ENCODE data around the gene TMEM200B.

DNA sequence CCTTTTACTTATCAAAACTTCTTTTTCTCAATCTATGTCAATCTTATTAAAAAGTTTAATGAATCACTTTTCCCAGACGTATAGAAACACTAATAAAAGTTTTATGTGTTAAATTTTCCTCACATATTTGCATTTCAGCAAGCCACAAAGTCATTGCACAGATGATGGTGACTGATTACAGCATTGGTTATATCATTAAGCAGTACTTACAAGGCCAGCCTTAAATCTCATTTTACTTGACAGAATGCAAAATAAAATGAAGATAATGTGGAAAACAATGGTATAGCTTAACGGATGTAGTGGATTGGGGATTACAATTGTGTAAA, 39.5 kb downstream of the TMEM200B start:
- TF ChIP-seq, protein P1, sequence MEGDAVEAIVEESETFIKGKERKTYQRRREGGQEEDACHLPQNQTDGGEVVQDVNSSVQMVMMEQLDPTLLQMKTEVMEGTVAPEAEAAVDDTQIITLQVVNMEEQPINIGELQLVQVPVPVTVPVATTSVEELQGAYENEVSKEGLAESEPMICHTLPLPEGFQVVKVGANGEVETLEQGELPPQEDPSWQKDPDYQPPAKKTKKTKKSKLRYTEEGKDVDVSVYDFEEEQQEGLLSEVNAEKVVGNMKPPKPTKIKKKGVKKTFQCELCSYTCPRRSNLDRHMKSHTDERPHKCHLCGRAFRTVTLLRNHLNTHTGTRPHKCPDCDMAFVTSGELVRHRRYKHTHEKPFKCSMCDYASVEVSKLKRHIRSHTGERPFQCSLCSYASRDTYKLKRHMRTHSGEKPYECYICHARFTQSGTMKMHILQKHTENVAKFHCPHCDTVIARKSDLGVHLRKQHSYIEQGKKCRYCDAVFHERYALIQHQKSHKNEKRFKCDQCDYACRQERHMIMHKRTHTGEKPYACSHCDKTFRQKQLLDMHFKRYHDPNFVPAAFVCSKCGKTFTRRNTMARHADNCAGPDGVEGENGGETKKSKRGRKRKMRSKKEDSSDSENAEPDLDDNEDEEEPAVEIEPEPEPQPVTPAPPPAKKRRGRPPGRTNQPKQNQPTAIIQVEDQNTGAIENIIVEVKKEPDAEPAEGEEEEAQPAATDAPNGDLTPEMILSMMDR (IDR thresholded peaks at IDR 0.05), result no peak
- no peak for TF ChIP-seq ZFX (IDR thresholded peaks at IDR 0.05; ENCODE audit: borderline replicate concordance)

Data from 22Rv1 (cell line).